Measurements from ENCODE around the gene OLIG1.

DNA sequence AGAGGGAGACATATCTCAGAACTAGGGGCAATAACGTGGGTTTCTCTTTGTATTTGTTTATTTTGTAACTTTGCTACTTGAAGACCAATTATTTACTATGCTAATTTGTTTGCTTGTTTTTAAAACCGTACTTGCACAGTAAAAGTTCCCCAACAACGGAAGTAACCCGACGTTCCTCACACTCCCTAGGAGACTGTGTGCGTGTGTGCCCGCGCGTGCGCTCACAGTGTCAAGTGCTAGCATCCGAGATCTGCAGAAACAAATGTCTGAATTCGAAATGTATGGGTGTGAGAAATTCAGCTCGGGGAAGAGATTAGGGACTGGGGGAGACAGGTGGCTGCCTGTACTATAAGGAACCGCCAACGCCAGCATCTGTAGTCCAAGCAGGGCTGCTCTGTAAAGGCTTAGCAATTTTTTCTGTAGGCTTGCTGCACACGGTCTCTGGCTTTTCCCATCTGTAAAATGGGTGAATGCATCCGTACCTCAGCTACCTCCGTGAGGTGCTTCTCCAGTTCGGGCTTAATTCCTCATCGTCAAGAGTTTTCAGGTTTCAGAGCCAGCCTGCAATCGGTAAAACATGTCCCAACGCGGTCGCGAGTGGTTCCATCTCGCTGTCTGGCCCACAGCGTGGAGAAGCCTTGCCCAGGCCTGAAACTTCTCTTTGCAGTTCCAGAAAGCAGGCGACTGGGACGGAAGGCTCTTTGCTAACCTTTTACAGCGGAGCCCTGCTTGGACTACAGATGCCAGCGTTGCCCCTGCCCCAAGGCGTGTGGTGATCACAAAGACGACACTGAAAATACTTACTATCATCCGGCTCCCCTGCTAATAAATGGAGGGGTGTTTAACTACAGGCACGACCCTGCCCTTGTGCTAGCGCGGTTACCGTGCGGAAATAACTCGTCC, 45.5 kb upstream of the OLIG1 start:
- TF ChIP-seq, protein P1, sequence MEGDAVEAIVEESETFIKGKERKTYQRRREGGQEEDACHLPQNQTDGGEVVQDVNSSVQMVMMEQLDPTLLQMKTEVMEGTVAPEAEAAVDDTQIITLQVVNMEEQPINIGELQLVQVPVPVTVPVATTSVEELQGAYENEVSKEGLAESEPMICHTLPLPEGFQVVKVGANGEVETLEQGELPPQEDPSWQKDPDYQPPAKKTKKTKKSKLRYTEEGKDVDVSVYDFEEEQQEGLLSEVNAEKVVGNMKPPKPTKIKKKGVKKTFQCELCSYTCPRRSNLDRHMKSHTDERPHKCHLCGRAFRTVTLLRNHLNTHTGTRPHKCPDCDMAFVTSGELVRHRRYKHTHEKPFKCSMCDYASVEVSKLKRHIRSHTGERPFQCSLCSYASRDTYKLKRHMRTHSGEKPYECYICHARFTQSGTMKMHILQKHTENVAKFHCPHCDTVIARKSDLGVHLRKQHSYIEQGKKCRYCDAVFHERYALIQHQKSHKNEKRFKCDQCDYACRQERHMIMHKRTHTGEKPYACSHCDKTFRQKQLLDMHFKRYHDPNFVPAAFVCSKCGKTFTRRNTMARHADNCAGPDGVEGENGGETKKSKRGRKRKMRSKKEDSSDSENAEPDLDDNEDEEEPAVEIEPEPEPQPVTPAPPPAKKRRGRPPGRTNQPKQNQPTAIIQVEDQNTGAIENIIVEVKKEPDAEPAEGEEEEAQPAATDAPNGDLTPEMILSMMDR (IDR thresholded peaks at IDR 0.05 in 2 of 3, conservative IDR thresholded peaks at IDR 0.05 in 1 of 3; ENCODE audit: control insufficient read depth in 2 of 3, extremely low read depth in 1 of 3, insufficient read depth in 1 of 3, low read depth in 3 of 3, low read length in 3 of 3): no peak
- TF ChIP-seq POLR2A (IDR thresholded peaks at IDR 0.05; ENCODE audit: low read depth, low read length) (no peak), BRCA1 (IDR thresholded peaks at IDR 0.05; ENCODE audit: low read depth, low read length) (no peak), CHD1 (IDR thresholded peaks at IDR 0.05; ENCODE audit: low read depth, low read length) (no peak), TCF7 (IDR thresholded peaks at IDR 0.05; ENCODE audit: borderline replicate concordance) (no peak), SRF (IDR thresholded peaks at IDR 0.05; ENCODE audit: low read depth in 2 of 2, low read length in 2 of 2) (no peak), EZH2 (IDR thresholded peaks at IDR 0.05; ENCODE audit: borderline replicate concordance, control insufficient read depth, low read depth, low read length) (no peak), POLR2AphosphoS5 (IDR thresholded peaks at IDR 0.05; ENCODE audit: low read length) (no peak), HCFC1 (IDR thresholded peaks at IDR 0.05; ENCODE audit: low read length) (no peak), ZNF274 (IDR thresholded peaks at IDR 0.05; ENCODE audit: insufficient read depth, insufficient read length) (no peak), CEBPB (IDR thresholded peaks at IDR 0.05; ENCODE audit: borderline replicate concordance in 1 of 2, low read depth in 2 of 2, low read length in 2 of 2) (no peak), MTA3 (IDR thresholded peaks at IDR 0.05; ENCODE audit: borderline replicate concordance, low read length) (no peak)
- TF ChIP-seq, protein P2, sequence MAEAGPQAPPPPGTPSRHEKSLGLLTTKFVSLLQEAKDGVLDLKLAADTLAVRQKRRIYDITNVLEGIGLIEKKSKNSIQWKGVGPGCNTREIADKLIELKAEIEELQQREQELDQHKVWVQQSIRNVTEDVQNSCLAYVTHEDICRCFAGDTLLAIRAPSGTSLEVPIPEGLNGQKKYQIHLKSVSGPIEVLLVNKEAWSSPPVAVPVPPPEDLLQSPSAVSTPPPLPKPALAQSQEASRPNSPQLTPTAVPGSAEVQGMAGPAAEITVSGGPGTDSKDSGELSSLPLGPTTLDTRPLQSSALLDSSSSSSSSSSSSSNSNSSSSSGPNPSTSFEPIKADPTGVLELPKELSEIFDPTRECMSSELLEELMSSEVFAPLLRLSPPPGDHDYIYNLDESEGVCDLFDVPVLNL (IDR thresholded peaks at IDR 0.05; ENCODE audit: low read depth, low read length): no peak
- TF ChIP-seq, protein P3, sequence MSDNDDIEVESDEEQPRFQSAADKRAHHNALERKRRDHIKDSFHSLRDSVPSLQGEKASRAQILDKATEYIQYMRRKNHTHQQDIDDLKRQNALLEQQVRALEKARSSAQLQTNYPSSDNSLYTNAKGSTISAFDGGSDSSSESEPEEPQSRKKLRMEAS (IDR thresholded peaks at IDR 0.05; ENCODE audit: low read depth, low read length): no peak
